NCI-H1694 treated with DMSO at 0.1 percent for 48 hours (cell line): ENCODE data around the gene COL27A1.

Source experiments
- DNase-seq: peaks from one replicate; lab custom pipeline; 2025; lab: John Stamatoyannopoulos, UW

COL27A1 gene

DNA sequence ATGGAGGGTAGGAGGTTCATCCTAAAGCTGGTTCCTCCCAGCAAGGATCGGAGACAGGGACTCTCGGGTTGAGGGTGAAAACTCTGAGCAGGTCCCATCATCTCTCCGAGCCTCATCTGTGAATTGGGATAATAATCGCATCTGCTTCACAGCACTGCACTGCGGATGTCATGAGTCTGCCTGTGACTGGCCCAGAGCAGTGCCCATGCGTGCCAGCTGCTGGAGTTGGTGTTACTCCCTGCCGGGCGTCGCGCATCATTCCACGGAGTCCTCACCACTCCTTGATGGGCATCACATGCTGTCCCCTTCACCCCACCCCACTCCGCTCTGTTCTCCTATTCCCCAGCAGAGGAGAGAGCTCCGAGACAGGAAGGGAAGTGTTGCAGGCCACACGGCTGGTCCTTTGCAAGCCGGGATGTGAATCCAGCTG is 132.4 kb downstream of the COL27A1 start:
- no peak for DNase-seq

DNA sequence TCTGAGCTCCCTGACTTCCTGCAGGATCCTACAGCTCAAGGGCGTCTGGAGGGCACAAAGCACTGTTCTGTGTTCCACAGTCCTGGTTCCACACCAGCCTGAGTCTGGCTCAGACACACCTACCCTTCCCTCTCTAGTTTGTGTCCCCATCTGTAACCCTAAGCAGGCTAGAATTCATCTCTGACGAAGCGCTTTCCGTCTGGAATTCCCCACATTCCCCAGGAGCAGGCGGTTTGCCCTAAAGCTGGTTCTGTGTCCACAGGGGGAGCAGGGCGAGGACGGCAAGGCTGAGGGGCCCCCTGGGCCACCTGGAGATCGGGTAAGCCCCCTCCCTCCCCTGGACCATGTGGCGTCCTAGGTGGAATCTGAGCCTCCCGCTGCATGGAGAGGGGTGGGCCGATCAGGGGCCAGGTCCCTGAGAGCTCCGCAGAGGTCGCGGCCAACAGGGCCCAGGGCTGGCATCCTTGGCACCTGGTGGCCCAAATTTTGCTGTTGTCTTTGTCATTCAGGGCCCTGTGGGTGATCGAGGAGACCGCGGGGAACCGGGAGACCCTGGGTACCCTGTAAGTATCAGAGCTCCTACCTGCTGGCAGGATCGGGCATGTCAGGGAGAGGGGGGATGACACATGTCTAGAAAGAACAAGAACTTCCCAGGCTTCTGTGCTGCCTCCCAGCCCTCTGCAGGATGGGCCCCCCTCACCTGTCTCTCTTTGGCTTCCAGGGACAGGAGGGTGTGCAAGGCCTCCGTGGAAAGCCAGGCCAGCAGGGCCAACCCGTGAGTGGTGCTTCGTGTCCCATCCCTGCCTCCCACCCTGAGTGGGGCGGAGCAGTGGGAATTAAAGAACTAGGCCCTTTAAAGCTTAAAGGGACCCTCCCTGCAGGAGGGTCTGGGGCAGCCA is 133.1 kb downstream of the COL27A1 start:
- DNase-seq, result peak; percentile 17

- DNase-seq, result no peak
Observed at GRCh38 chr9:114289106-114289505, 133.8 kb downstream of the COL27A1 start.

- no peak for DNase-seq
Observed at GRCh38 chr9:114289571-114290481, 134.5 kb downstream of the COL27A1 start.

- DNase-seq, result no peak
Observed at GRCh38 chr9:114290561-114290986, 135.2 kb downstream of the COL27A1 start.

- peak; percentile 61 for DNase-seq
Observed at GRCh38 chr9:114291064-114291474, 135.7 kb downstream of the COL27A1 start.

GRCh38 chr9:114291886-114292590 is 136.7 kb downstream of the COL27A1 start:
- no peak for DNase-seq

DNA sequence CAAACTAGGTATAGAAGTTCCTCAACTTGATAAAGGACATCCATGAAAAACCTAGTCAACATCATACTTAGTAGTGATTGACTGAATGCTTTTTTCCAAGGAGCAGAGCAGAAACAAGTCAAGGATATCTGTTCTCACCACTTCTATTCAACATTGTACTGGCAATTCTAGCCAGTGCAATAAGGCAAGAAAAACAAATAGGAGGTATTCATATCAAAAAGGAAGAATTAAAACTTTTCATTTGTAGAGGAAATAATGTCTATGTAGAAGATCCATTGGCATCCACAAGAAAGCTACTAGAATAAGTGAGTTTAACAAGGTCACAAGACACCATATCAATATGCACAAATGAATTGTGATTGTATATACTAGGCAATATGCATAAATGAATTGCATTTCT is 139.3 kb downstream of the COL27A1 start:
- DNase-seq, result no peak

DNA sequence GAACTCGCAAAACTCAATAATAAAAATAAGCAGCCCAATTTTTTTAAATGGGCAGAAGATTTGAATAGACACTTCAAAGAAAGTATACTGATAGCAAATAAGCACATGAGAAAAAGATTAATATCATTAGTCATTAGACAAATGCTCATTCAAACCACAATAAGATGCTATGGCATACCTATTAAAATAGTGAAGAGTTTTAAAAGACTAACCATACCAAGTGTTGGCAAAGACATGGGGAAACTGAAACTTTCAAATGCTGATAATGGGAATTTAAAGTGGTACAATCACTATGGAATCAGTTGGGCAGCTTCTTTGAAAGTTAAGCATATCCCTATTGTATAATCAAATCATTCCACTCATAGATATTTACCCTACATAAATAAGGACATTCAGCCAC is 141.0 kb downstream of the COL27A1 start:
- DNase-seq, result no peak

- no peak for DNase-seq
Observed at GRCh38 chr9:114299286-114300152, 144.2 kb downstream of the COL27A1 start.

- no peak for DNase-seq
Observed at GRCh38 chr9:114300153-114300845, 145.0 kb downstream of the COL27A1 start.

GRCh38 chr9:114300846-114301797 is 145.8 kb downstream of the COL27A1 start:
- no peak for DNase-seq

GRCh38 chr9:114301798-114302565 is 146.6 kb downstream of the COL27A1 start:
- no peak for DNase-seq

GRCh38 chr9:114302727-114303126 is 147.4 kb downstream of the COL27A1 start:
- DNase-seq, result no peak

DNA sequence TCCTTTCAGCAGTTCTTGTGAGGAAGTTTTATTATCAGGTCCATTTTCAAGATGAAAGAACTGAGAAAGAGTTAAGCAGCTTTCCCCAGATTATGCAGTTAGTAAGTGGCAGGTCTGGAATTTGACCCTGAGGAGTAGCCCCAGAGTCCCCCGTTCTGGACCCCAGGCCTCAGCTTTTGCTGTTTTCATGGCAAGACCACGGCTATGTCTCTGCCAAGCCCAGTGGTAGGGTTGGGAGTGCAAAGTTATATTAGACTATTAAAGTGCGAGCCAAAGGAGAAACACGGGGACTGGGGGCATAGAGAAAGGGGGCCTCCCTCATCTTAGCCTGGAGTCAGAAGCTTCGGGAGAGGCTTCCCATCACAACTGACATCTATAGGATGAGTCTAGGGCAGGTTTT is 148.2 kb downstream of the COL27A1 start:
- no peak for DNase-seq

- DNase-seq, result no peak
Observed at GRCh38 chr9:114303977-114304376, 148.6 kb downstream of the COL27A1 start.

DNA sequence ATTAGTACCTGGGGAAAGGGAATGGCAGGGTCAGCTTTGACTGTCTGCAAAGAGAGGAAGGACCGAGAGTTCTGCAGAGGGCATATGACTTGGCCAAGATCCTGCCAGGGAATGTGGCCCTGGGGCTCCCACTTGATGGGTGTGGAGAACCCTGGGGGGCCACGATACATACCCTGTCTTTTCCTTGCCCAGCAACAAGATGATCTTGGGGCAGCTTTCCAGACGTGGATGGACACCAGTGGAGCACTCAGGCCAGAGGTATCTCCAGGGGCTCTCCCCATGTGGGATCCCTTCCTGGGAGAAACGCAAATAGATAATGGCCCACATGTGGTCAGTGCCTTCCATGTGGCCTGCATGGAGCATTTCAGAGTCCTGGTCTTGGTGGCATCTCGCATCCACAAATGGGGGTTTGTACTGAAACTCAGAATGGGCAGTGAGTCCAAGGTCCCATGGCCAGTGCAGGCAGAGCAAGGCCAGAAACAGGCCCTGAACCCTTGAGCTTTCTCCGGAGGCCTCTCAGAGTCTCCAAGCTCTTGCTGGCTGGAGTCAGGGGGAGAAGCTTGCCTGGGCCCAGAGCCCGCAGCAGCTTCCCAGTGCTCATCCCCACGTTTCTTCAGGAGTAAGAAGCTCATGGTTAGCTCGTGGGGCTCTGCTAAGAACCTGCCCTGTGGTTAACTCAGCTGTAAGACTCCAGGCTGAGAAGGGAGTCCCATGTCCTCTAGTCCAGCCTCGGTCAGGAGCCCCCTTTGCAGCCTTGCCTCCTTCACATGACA is 149.3 kb downstream of the COL27A1 start:
- no peak for DNase-seq

DNA sequence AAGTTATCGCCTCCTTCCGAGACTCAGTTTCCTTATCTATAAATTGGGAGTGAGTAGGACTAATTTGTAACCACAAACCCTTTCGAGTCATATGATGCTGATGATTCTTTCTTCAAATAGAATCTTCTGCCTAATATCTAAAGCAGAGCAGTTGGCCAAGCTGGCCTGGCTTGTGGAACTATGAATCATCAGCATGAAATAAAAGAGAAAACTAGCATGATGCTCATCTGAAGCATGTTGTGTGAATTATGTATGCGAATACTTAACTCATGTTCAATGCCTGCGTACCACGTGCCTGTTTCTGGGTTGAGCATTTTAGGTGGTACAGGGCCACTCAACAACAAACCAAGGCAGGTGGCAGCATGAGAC is 152.5 kb downstream of the COL27A1 start:
- no peak for DNase-seq
